GM12878 (cell line): Measurements from ENCODE around the gene CFAP74. TPM values are rescaled to one million over a fixed set of nuclear protein-coding genes. Genes with fewer than 3 reads are reported as not detected.

ENCODE experiments used
- ATAC-seq: fragments of 200-7000 bp; cut with Tn5 transposase; 3 replicates; pipeline ENCODE4 v1.9.1; 2020; ENCODE audit warnings: mild to moderate bottlenecking, moderate library complexity
- BruUV-seq: library from RNA; stranded (reverse); fragments of 400-500 nt; replicated peaks from 2 replicates; lab custom pipeline; 2021; lab: Mats Ljungman, UMichigan
- CTCF ChIA-PET: fragments of 300-600 bp; sonication (Branson Sonifier 250); formaldehyde crosslinking; extraction: SDS; loops from one replicate; lab custom pipeline; 2021; ENCODE audit warnings: inconsistent platforms; lab: Yijun Ruan, JAX
- POLR2A ChIA-PET: fragments of 350-600 bp; formaldehyde crosslinking; extraction: SDS; loops from one replicate; lab custom pipeline; 2021; ENCODE audit warnings: inconsistent platforms; lab: Charles Lee
- RAD21 ChIA-PET: fragments of 300-600 bp; sonication (Branson Sonifier 250); formaldehyde crosslinking; loops from one replicate; lab custom pipeline; 2023; ENCODE audit warnings: antibody characterized with exemption; ENCODE audit not compliant: unreplicated experiment; lab: Charles Lee
- SMC1A ChIA-PET: fragments of 300-600 bp; sonication (Branson Sonifier 250); formaldehyde crosslinking; loops from one replicate; lab custom pipeline; 2023; ENCODE audit not compliant: unreplicated experiment, uncharacterized antibody; lab: Charles Lee
- DNase-seq: peaks from one replicate; pipeline ENCODE4 v3.0.0-alpha.2; 2011; ENCODE audit warnings: low read depth, low spot score
- FAIRE-seq: peaks from 3 replicates; lab custom pipeline; 2011; peaks lifted over from hg19 to GRCh38; lab: Jason Lieb, UNC
- H2AFZ ChIP-seq: 2 replicates; pipeline ENCODE4 v1.6.0; 2011; ENCODE audit warnings: low read depth, low read length, control low read depth; ENCODE audit not compliant: control insufficient read depth
- H3K27ac ChIP-seq: 2 replicates; pipeline ENCODE4 v1.5.1; 2011; ENCODE audit warnings: control low read depth; ENCODE audit not compliant: control insufficient read depth, insufficient read depth
- H3K27me3 ChIP-seq, 2 experiments: replicated peaks in 1 of 2; 2 replicates each; pipeline versions ENCODE4 v1.6.0 to v1.6.1; 2011; ENCODE audit warnings: low read length in 1 of 2; ENCODE audit not compliant: control insufficient read depth in 2 of 2, insufficient read depth in 2 of 2
- H3K36me3 ChIP-seq, 2 experiments: 2 replicates each; pipeline ENCODE4 v1.5.1; 2011; ENCODE audit warnings: low read length in 1 of 2; ENCODE audit not compliant: control insufficient read depth in 2 of 2, insufficient read depth in 2 of 2
- H3K4me1 ChIP-seq: 2 replicates; pipeline ENCODE4 v1.6.1; 2011; ENCODE audit warnings: mild to moderate bottlenecking, low read length, moderate library complexity, mixed read lengths; ENCODE audit not compliant: control insufficient read depth, insufficient read depth
- H3K4me2 ChIP-seq: 2 replicates; pipeline ENCODE4 v1.6.0; 2011; ENCODE audit warnings: control low read depth; ENCODE audit not compliant: control insufficient read depth, insufficient read depth
- H3K4me3 ChIP-seq: fragments of 200-600 bp; sonication (generic); 2 replicates; pipeline ENCODE4 v1.5.1; 2016
- H3K79me2 ChIP-seq: 2 replicates; pipeline ENCODE4 v1.6.0; 2011; ENCODE audit warnings: low read length; ENCODE audit not compliant: control insufficient read depth, insufficient read depth
- H3K9ac ChIP-seq: 2 replicates; pipeline ENCODE4 v1.8.0; 2011; ENCODE audit warnings: low read length, control low read depth, mixed read lengths; ENCODE audit not compliant: control insufficient read depth, insufficient read depth
- H3K9me3 ChIP-seq: replicated peaks from 3 replicates; pipeline ENCODE4 v1.5.1; 2011; ENCODE audit warnings: mild to moderate bottlenecking, low read length; ENCODE audit not compliant: control insufficient read depth, insufficient read depth
- H4K20me1 ChIP-seq: 2 replicates; pipeline ENCODE4 v1.6.0; 2011; ENCODE audit not compliant: control insufficient read depth, insufficient read depth
- E2F4 ChIP-seq: IDR thresholded peaks from 2 replicates; pipeline ENCODE4 v1.6.1; 2012; ENCODE audit warnings: low read depth, low read length, improper control_type of control experiment
- ETV6 ChIP-seq, 2 experiments: fragments of 450-650 bp in 1 of 2; IDR thresholded peaks in 1 of 2; conservative IDR thresholded peaks in 1 of 2; 2 replicates each; pipeline ENCODE4 v1.6.1; 2014; ENCODE audit warnings: antibody characterized with exemption in 1 of 2, borderline replicate concordance in 1 of 2, low read depth in 1 of 2, mild to moderate bottlenecking in 1 of 2, moderate library complexity in 1 of 2
- MEF2A ChIP-seq: IDR thresholded peaks from 2 replicates; pipeline ENCODE4 v1.6.1; 2011; ENCODE audit warnings: low read depth, mild to moderate bottlenecking, low read length, moderate library complexity; ENCODE audit not compliant: insufficient read depth
- MYC ChIP-seq: IDR thresholded peaks from 2 replicates; pipeline ENCODE4 v1.6.1; 2011; ENCODE audit warnings: mild to moderate bottlenecking, low read length, moderate library complexity, inconsistent platforms; ENCODE audit not compliant: insufficient read depth, insufficient replicate concordance, insufficient read length, severe bottlenecking
- POU2F2 ChIP-seq: IDR thresholded peaks from 3 replicates; pipeline ENCODE4 v1.6.1; 2011; ENCODE audit warnings: low read depth, mild to moderate bottlenecking, low read length, borderline replicate concordance
- RAD51 ChIP-seq: fragments of 450-650 bp; IDR thresholded peaks from 2 replicates; pipeline ENCODE4 v1.6.1; 2016; ENCODE audit warnings: moderate library complexity, mild to moderate bottlenecking, inconsistent platforms
- TBL1XR1 ChIP-seq: IDR thresholded peaks from 2 replicates; pipeline ENCODE4 v1.6.1; 2012; ENCODE audit warnings: low read depth, low read length, improper control_type of control experiment
- WGBS: methylation state at CpG from one replicate; pipeline ENCODE4 v1.1.6; 2016; ENCODE audit warnings: low lambda C conversion rate; ENCODE audit not compliant: insufficient replicate concordance, insufficient coverage; ENCODE audit errors: missing lambda C conversion rate; 5-methylcytosine and 5-hydroxymethylcytosine counted together
- in situ Hi-C: fragments of 300-500 bp; cut with MboI; formaldehyde crosslinking; loops from 9 replicates; pipeline ENCODE4 v1.14.3; 2018; ENCODE audit warnings: mixed read lengths
- intact Hi-C: fragments of 100-400 bp; cut with micrococcal nuclease; formaldehyde crosslinking; loops from one replicate; pipeline ENCODE4 v1.14.2; 2022; ENCODE audit not compliant: unreplicated experiment
- polyA plus RNA-seq, 11 experiments: library from polyadenylated mRNA; depleted of rRNA in 4 of 11; unstranded in 6 of 11; stranded (reverse) in 5 of 11; fragments of >200 nt; fragmentation: Nextera tagmentation in 4 of 11; fragmentation: Illumina TruSeq in 1 of 11; extraction: Ambion mirVana in 4 of 11; extraction: Trizol in 1 of 11; gene quantifications; 1 replicate in 1 of 11; 2 replicates in 10 of 11; pipeline versions ENCODE4 v1.2.1 to v1.2.3, GENCODE V29; 2011 to 2016; ENCODE audit warnings: inconsistent platforms in 2 of 11, missing spikeins in 2 of 11, low read depth in 1 of 11
- total RNA-seq, 4 experiments: library from RNA; depleted of rRNA in 3 of 4; stranded (reverse); fragments of >200 nt in 3 of 4; fragmentation: Illumina TruSeq in 1 of 4; extraction: Trizol in 1 of 4; gene quantifications; 2 replicates each; pipeline versions ENCODE4 v1.2.1 to v1.2.3, GENCODE V29; 2013 to 2021

Gene CFAP74
- total and polyA plus RNA-seq, 10 of the 15 experiments (the other 5 are each of a cell fraction or from before 2014, with no cell fraction given): 0.01 TPM; not detected in 9

DNA sequence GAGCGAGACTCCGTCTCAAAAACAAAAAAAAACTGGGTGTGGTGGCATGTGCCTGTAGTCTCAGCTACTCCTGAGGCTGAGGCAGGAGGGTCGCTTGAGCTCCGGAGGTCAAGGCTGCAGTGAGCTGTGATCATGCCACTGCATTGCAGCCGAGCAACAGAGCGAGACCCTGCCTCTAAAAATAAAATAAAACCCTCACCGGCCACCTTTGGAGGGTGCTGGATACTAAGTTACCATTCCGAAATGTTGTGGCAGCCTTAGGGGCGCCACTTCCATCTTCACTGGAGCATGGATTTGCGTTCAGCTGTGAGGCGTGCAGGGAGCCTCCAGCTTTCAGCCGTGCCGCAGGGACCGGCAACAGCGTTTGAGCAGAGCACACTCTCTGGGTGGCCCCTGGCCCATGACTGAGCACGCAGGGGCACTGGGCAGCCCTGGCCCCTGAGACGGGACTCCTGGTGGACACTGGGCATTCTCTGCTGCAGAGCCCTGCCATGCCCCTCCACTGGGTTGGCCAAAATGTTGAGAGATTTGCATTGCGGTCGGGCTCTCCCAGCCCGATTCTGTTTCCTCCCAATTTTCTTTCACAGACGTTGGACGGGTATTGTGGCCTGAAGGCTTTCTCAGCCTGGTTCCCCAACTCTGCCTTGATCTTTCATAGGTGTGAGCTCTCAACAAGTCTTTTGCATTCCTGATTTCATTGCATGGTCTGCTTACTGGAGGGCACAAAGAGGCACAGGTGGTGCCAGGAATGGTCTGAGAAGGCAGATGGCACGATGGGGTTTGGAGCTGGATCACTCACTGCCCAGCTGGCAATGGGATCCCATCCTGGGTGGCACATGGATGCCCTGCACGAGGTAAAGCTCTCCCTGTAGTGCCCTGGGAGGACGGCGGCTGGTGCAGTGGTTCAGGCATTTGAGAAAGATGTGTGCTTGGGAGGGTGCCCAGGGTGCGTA lies 5.8 kb upstream of the CFAP74 start:
- H3K4me2 ChIP-seq: no peak overlapping the region
- no peak for DNase-seq
- intact Hi-C loops: no loop called here
- H3K9me3 ChIP-seq: no peaks in the 10 kb centered on the region
- RAD21 ChIA-PET: no interaction called here
- POLR2A ChIA-PET: no interaction called here
- CTCF ChIA-PET: no interaction called here
- no peaks in the 10 kb centered on the region; a peak in 1 of 4 replicates for H3K27me3 ChIP-seq
- 44% methylated on average over 27 of the region's 27 CpGs for whole genome bisulfite sequencing
- no peaks in the 10 kb centered on the region for H4K20me1 ChIP-seq
- H3K9ac ChIP-seq: no peak overlapping the region
- TF ChIP-seq TBL1XR1 (no peak), RAD51 (no peak), ETV6 (conservative IDR thresholded peaks at IDR 0.05 in 1 of 2, IDR thresholded peaks at IDR 0.05 in 1 of 2; ENCODE audit: borderline replicate concordance in 1 of 2, low read depth in 1 of 2) (no peak), MYC (no peak), E2F4 (no peak), MEF2A (no peak), POU2F2 (no peak)
- TF ChIP-seq, all 136 proteins: peak for 0
- H3K4me1 ChIP-seq: no peaks in the 10 kb centered on the region
- in situ Hi-C loops: no loop called here
- no peaks in the 10 kb centered on the region for H3K79me2 ChIP-seq
- no peak overlapping the region for H3K4me3 ChIP-seq
- no peak overlapping the region for H3K27ac ChIP-seq
- no peak for ATAC-seq
- H3K36me3 ChIP-seq: no peaks in the 10 kb centered on the region
- BruUV-seq: no TSS peak
- no peak for FAIRE-seq
- H2AFZ ChIP-seq: no peak overlapping the region
- SMC1A ChIA-PET: no interaction called here
